ENCODE measurements around the gene SREBF1.
A peak's percentile ranks its signal among the peaks of the same experiment; 100 is the strongest.

Gene SREBF1

DNA sequence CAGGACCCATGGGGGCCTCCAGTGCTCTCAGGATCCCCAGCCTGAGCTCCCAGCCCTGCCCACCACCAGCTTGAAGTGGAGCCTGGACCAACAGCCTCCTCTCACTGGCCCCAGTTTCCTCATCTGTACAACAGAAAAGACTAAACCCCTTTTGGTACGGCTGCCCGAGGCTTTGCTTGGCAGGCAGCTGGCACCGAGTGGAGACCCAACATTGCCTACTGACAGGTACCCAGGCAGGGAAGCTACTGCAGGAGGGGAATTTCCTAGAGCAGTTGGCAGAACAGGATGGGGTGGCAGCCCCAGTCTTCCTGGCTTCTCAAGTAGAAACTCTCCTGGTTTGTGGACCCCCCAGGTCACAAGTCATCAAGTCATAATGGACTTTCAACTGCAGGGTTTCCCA is 14.2 kb downstream of the SREBF1 start:
- DNase-seq = no peak

DNA sequence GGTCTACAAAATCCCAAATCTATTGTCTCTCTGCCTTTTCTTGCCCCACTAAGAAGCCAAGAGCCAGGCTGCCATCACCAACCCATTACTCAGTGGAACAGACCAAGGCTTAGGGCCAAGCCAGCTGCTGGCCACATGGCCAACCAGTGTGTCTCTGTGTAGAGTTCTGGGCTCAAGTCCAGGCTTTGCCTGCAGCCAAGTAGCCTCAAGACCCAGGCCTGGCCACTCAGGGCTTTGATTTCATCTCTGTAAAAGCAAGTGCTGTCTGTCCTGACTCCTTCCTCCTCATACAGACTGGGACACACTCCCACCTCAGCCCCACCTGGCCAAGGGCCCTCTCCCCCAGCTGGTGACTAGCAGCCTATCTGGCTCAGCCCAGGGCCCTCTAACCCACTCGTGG is 14.6 kb downstream of the SREBF1 start:
- no peak for DNase-seq

GRCh38 chr17:17820463-17821158 is 16.2 kb downstream of the SREBF1 start:
- DNase-seq = no peak

DNA sequence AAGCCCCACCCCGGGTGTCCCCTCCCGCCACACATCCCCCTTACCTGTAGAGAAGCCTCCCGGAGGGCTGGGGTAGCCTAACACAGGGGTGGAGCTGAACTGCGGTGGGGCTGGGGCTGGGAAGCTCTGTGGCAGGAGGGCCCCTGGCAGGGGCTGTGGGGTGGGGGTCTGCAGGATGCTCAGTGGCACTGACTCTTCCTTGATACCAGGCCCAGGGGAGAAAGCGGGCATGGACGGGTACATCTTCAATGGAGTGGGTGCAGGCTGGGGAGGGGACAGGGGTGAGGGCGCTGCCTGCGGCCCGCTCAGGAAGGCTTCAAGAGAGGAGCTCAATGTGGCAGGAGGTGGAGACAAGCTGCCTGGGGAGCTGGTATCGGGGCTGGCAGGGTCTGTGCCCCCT is 16.7 kb downstream of the SREBF1 start:
- no peak for DNase-seq

GRCh38 chr17:17819561-17819995 is 17.2 kb downstream of the SREBF1 start:
- peak; percentile 82 to 90 for DNase-seq

GRCh38 chr17:17819111-17819510 is 17.7 kb downstream of the SREBF1 start:
- DNase-seq = no peak

DNA sequence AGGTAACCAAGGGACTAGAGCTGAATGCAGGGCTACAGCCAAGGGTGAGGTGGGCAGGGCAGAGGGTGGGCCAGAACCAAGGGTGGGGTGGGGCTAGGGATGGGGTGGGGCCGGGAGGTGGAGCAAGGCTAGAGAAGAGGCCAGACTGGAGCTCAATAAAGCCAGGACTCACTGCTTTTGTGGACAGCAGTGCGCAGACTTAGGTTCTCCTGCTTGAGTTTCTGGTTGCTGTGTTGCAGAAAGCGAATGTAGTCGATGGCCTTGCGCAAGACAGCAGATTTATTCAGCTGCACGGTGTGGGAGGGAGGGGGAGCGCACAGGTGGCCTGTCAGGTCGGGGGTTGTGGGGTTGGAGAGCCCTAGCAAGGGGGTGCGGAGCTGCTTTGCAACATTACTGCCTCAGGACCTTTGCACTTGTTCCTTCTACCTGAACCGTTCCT is 18.7 kb downstream of the SREBF1 start:
- DNase-seq = no peak

GRCh38 chr17:17817552-17817947 is 19.2 kb downstream of the SREBF1 start:
- DNase-seq = no peak

DNA sequence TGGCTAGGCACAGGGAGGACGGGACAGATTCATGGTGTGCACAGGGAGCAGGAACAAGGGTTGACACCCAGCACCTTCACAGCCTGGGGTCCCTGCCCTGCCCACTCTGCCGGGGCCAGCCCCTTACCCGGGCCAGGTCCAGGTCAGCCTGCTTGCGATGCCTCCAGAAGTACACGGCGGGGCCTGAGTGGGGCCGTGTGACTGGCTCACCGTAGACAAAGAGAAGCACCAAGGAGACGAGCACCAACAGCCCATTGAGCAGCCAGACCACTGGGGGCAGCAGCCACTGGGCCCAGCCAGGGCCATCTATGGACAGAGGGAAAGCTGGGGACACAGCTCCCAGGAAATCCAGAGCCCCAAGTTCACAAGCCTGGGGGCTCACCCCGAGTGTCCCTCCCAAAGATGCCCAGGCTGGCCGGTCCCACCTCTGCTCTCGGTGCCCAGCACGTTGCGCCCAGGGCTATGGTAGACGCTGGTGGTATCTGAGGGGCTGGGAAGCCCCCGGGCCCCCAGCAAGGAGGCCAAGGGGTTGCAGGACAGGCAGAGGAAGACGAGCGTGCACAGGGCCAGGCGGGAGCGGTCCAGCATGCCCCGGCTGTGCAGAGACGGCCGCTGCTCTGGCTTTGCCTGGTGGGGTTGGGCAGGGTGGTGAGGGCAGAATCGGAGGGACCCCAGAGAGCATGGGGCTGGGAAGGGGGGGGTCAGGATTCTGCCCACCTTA is 19.8 kb downstream of the SREBF1 start:
- DNase-seq = no peak

DNA sequence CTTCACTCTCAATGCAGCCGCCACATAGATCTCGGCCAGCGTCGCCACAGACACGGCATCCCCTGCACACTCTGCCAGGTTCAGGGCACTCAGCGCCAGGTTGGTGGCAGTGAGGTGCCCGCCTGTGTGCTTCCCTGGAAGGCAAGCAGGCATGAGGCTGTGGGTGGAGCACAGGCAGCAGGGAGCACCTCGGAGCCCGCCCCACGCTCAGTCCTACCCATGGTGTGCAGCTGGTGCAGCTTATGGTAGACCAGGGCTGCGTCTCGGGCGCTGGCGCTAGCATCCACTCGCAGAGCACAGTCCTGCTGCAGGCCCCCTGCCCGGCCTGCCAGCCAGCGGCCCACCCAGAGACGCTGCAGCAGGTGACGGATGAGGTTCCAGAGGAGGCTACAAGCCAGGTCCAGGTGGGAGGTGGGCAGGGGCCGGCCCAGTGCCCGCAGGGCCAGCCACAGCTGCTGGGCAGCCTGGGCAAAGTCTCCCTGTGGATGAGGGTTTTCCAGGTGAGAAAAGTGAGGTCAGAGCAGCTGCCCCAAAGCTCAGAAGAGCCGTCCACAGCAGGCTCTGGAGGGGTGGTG is 20.5 kb downstream of the SREBF1 start:
- DNase-seq = no peak

- DNase-seq = no peak
Measured at GRCh38 chr17:17815436-17816200, 21.2 kb downstream of the SREBF1 start.

GRCh38 chr17:17815062-17815406 is 21.8 kb downstream of the SREBF1 start:
- DNase-seq = no peak

DNA sequence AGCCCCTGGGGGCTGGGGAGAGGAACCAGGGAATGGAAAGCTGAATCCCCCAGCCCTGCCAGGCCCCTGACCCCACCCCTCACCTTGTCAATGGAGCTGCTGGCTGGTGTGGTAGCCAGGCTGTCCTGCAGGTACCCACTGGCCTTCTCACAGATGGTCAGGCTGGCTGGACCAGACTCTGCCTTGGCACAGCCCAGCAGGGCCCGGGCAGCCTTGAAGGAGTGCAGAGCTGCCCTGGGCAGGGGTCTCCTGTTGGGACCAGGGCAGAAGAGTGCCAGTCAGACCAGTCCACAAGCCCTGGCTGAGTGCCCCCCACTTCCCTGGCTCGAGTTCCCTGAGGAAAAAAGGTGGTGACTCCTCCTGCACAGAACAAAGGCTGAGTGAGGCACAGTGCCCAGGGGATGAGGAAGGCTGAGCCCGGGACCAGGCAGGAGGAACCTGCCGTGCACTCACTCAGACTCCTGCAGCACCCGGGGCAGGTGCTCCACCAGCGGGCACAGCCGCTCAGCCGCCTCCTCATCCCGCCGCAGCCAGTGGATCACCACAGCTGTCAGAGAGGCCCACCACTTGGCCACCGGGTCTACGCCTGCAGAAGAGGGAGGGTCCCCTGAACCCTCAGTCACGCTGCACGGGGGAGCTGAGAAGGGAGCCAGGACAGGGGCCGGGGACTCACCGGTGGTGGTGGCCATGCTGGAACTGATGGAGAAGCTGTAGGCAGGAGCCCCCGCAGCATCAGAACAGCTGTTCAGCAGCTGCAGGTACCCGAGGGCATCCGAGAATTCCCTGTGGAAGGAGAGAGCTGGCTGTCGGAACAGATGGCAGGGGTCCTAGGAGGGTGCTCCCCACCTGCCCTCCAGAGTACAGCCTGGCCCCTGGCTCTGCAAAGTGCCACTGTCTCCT is 22.4 kb downstream of the SREBF1 start:
- DNase-seq = no peak

DNA sequence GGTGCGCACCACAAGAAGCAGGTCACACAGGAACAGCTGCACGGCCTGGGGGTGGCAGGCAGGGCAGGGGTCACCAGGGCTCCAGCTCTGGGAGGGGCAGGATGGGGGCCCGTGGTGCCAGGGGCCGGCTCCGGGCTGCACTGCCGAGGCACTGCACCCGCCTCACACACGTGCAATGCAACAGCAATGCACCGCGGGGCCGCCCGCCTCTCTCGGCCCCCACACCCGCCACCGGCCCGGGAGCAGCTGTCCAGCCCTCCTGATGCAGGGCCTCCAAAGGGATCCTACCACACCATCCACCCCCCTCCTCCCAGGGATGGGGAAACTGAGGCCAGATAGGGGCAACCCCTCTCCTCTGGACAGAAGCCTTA is 23.1 kb downstream of the SREBF1 start:
- no peak for DNase-seq

DNA sequence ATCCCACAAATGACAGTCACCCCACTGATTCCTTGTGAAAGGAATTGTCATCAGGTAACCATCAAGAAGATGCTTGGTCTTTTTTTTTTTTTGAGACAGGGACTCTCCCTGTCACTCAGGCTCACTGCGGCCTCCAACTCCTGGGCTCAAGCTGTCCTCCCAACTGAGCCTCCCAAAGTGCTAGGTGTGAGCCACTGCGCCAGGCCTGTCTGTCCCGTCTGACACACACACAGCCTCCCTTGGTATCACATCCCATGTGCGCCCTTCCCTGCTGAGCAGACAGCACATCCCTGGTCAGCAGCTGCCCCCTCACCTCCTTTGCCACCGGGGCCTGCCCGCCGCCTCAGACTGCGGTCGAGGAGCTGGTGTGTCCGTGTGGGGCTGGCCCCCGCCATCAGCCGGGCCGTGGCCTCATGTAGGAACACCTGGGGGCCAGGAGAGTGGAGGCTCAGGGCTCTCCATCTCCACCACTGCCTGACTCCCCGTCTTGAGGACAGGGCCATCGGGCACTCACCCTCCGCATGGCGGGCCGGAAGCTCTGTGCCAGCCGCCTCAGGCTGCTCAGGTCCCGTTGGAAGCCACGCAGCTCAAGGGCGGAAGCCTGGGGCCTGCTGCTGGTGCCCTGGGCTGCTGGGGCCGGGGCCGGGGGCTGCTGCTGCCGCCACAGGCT is 23.6 kb downstream of the SREBF1 start:
- no peak for DNase-seq

DNA sequence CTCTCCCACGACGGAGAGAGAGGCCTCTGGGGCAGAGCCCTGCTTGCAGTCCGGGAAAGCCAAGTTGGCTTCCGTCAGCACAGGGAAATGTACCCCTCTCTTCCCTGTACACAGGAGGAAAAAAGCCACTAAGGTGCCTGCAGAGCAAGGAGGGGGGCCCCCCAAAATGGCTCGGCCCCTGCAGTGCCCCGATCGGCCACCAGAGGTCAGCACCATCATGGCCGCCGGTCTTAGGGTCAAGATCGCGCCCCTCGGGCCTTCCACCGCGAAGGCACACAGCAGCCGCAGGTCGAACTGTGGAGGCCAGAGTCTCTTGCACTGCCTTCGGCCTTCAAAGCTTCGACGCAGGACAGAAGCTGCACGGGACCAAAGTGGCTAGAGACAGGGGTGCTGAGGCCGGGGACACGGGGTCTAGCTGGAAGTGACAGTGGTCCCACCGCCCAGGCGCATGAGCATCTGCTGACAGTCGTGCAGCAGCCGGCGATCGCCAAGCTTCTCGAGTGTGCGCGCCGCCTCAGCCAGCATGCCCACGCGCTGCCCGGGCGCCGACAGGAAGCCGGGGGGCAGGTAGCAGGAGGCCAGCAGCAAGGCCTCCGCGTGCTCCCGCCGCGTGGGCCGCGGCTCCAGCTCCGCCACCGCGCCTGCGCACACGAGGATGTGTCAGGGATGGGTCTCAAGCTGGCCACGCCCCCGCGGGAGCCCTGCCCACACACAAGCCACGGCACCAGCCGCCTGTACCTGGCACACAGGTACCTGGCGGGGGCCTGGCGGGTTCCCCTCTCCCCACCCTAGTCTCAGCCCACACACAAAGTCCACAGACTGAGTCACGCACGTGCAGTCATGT is 24.4 kb downstream of the SREBF1 start:
- DNase-seq = peak; percentile 33 to 60

- no peak for DNase-seq
Measured at GRCh38 chr17:17811381-17812210, 25.2 kb downstream of the SREBF1 start.

DNA sequence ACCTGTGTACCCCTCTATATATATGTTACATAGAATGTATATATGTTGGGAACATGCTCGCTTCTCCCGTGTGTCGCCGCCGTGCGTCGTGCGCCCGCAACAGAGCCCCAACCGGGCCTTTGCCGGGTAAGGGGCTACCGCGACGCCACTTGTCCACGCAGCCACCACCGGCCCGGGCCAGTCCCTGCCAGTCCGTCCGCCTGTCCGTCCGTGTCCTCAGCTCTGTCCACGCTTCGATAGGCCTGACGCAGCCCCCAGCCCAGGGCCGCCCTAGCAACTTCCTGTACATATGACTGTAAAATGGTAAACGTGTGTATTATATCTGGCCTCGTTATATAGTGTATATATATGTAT is 25.9 kb downstream of the SREBF1 start:
- no peak for DNase-seq

GRCh38 chr17:17810084-17810894 is 26.5 kb downstream of the SREBF1 start:
- DNase-seq = no peak

Measured in SHP77 (cell line).